GM12878 (cell line): ENCODE data around the gene CCDC198. TPM values are rescaled to one million over a fixed set of nuclear protein-coding genes. Genes with fewer than 3 reads are reported as not detected.
A peak's percentile ranks its signal among the peaks of the same experiment; 100 is the strongest.

Source experiments
- CBFB ChIP-seq: IDR thresholded peaks from 2 replicates; pipeline ENCODE4 v1.6.1; 2016; ENCODE audit warnings: antibody characterized with exemption, low read depth
- CBX5 ChIP-seq: sonication (generic); IDR thresholded peaks from 2 replicates; pipeline ENCODE4 v1.6.1; 2016; ENCODE audit warnings: low read depth, moderate library complexity, mild to moderate bottlenecking, inconsistent platforms
- CHD4 ChIP-seq: fragments of 200-600 bp; sonication (generic); IDR thresholded peaks from 2 replicates; pipeline ENCODE4 v1.6.1; 2016; ENCODE audit warnings: mild to moderate bottlenecking
- EED ChIP-seq: sonication (generic); IDR thresholded peaks from 2 replicates; pipeline ENCODE4 v1.6.1; 2016; ENCODE audit warnings: antibody characterized with exemption, low read depth
- IKZF1 ChIP-seq: fragments of 450-650 bp; conservative IDR thresholded peaks from 2 replicates; pipeline ENCODE4 v1.6.1; 2017; ENCODE audit warnings: antibody characterized with exemption, mild to moderate bottlenecking
- NR2C1 ChIP-seq: fragments of 450-650 bp; IDR thresholded peaks from 2 replicates; pipeline ENCODE4 v1.6.1; 2017; ENCODE audit warnings: antibody characterized with exemption, mild to moderate bottlenecking, moderate library complexity
- NRF1 ChIP-seq: conservative IDR thresholded peaks from 2 replicates; pipeline ENCODE4 v1.6.1; 2011; ENCODE audit warnings: mild to moderate bottlenecking, low read depth, low read length, improper control_type of control experiment
- PAX8 ChIP-seq: fragments of 450-650 bp; IDR thresholded peaks from 2 replicates; pipeline ENCODE4 v1.6.1; 2017; ENCODE audit warnings: mild to moderate bottlenecking, moderate library complexity
- RUNX3 ChIP-seq: IDR thresholded peaks from 2 replicates; pipeline ENCODE4 v1.6.1; 2012; ENCODE audit warnings: low read length, inconsistent platforms
- SIX5 ChIP-seq: IDR thresholded peaks from 2 replicates; pipeline ENCODE4 v1.6.1; 2011; ENCODE audit warnings: mild to moderate bottlenecking, low read depth, low read length, moderate library complexity; ENCODE audit not compliant: severe bottlenecking
- SREBF2 ChIP-seq: IDR thresholded peaks from 2 replicates; pipeline ENCODE4 v1.6.1; 2012; ENCODE audit warnings: mild to moderate bottlenecking, low read length
- STAT3 ChIP-seq: IDR thresholded peaks from 2 replicates; pipeline ENCODE4 v1.6.1; 2011; ENCODE audit warnings: low read depth, low read length, improper control_type of control experiment
- ZNF384 ChIP-seq: IDR thresholded peaks from 2 replicates; pipeline ENCODE4 v1.6.1; 2012; ENCODE audit warnings: low read depth, mild to moderate bottlenecking, low read length, improper control_type of control experiment, borderline replicate concordance
- polyA plus RNA-seq, 11 experiments: library from polyadenylated mRNA; depleted of rRNA in 4 of 11; unstranded in 6 of 11; stranded (reverse) in 5 of 11; fragments of >200 nt; fragmentation: Nextera tagmentation in 4 of 11; fragmentation: Illumina TruSeq in 1 of 11; extraction: Ambion mirVana in 4 of 11; extraction: Trizol in 1 of 11; gene quantifications; 1 replicate in 1 of 11; 2 replicates in 10 of 11; pipeline versions ENCODE4 v1.2.1 to v1.2.3, GENCODE V29; 2011 to 2016; ENCODE audit warnings: inconsistent platforms in 2 of 11, missing spikeins in 2 of 11, low read depth in 1 of 11
- total RNA-seq, 4 experiments: library from RNA; depleted of rRNA in 3 of 4; stranded (reverse); fragments of >200 nt in 3 of 4; fragmentation: Illumina TruSeq in 1 of 4; extraction: Trizol in 1 of 4; gene quantifications; 2 replicates each; pipeline versions ENCODE4 v1.2.1 to v1.2.3, GENCODE V29; 2013 to 2021
- TF ChIP-seq, protein P1 (sequence below): fragments of 450-650 bp; IDR thresholded peaks from 2 replicates; pipeline ENCODE4 v1.6.1; 2016; ENCODE audit warnings: mild to moderate bottlenecking, moderate library complexity, borderline replicate concordance
- TF ChIP-seq, protein P2 (sequence below): fragments of 450-650 bp; IDR thresholded peaks from 2 replicates; pipeline ENCODE4 v1.6.1; 2017; ENCODE audit warnings: antibody characterized with exemption, mild to moderate bottlenecking, moderate library complexity
- TF ChIP-seq, protein P3 (sequence below): IDR thresholded peaks from 2 replicates; pipeline ENCODE4 v1.6.1; 2012; ENCODE audit warnings: improper control_type of control experiment, low read depth, low read length; ENCODE audit not compliant: insufficient replicate concordance
- TF ChIP-seq, protein P4 (sequence below): IDR thresholded peaks from 2 replicates; pipeline ENCODE4 v1.6.1; 2012; ENCODE audit warnings: low read depth, low read length, improper control_type of control experiment

CCDC198 gene
- total and polyA plus RNA-seq, 10 of the 15 experiments (the other 5 are each of a cell fraction or from before 2014, with no cell fraction given) = 1.3 to 12.5 (median 2.3) TPM

DNA sequence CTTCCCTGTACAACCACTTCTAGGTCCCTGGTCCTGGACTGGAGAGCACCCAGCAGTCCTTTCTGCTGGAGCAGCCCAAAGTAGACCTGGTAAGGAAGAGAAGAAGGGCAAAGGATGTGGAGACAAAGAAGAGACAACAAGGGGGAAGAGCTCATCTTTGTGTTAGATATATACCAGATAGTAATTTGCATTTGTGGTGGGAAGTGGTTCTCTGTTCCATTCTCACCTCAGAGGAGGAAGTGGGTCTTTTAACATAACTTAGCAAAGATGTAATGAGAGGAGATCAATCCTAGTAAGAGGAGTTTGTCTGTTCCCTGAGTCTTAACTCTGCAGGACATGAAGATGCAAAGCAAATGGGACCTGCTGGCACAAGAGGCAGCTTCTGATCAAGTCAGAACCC is 8.0 kb downstream of the CCDC198 start (continued):
- TF ChIP-seq CBFB (no peak), PAX8 (no peak), NR2C1 (no peak), RUNX3 (peak; percentile 57), SREBF2 (no peak), CBX5 (no peak), EED (no peak), ZNF384 (no peak), NRF1 (no peak), STAT3 (no peak), CHD4 (no peak), IKZF1 (0 out of 2 replicates have a peak, but pooled peaks have one; percentile 29), SIX5 (no peak)
- TF ChIP-seq, protein P1, sequence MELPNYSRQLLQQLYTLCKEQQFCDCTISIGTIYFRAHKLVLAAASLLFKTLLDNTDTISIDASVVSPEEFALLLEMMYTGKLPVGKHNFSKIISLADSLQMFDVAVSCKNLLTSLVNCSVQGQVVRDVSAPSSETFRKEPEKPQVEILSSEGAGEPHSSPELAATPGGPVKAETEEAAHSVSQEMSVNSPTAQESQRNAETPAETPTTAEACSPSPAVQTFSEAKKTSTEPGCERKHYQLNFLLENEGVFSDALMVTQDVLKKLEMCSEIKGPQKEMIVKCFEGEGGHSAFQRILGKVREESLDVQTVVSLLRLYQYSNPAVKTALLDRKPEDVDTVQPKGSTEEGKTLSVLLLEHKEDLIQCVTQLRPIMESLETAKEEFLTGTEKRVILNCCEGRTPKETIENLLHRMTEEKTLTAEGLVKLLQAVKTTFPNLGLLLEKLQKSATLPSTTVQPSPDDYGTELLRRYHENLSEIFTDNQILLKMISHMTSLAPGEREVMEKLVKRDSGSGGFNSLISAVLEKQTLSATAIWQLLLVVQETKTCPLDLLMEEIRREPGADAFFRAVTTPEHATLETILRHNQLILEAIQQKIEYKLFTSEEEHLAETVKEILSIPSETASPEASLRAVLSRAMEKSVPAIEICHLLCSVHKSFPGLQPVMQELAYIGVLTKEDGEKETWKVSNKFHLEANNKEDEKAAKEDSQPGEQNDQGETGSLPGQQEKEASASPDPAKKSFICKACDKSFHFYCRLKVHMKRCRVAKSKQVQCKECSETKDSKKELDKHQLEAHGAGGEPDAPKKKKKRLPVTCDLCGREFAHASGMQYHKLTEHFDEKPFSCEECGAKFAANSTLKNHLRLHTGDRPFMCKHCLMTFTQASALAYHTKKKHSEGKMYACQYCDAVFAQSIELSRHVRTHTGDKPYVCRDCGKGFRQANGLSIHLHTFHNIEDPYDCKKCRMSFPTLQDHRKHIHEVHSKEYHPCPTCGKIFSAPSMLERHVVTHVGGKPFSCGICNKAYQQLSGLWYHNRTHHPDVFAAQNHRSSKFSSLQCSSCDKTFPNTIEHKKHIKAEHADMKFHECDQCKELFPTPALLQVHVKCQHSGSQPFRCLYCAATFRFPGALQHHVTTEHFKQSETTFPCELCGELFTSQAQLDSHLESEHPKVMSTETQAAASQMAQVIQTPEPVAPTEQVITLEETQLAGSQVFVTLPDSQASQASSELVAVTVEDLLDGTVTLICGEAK = no peak
- TF ChIP-seq, protein P2, sequence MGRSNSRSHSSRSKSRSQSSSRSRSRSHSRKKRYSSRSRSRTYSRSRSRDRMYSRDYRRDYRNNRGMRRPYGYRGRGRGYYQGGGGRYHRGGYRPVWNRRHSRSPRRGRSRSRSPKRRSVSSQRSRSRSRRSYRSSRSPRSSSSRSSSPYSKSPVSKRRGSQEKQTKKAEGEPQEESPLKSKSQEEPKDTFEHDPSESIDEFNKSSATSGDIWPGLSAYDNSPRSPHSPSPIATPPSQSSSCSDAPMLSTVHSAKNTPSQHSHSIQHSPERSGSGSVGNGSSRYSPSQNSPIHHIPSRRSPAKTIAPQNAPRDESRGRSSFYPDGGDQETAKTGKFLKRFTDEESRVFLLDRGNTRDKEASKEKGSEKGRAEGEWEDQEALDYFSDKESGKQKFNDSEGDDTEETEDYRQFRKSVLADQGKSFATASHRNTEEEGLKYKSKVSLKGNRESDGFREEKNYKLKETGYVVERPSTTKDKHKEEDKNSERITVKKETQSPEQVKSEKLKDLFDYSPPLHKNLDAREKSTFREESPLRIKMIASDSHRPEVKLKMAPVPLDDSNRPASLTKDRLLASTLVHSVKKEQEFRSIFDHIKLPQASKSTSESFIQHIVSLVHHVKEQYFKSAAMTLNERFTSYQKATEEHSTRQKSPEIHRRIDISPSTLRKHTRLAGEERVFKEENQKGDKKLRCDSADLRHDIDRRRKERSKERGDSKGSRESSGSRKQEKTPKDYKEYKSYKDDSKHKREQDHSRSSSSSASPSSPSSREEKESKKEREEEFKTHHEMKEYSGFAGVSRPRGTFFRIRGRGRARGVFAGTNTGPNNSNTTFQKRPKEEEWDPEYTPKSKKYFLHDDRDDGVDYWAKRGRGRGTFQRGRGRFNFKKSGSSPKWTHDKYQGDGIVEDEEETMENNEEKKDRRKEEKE = no peak
- TF ChIP-seq, protein P3, sequence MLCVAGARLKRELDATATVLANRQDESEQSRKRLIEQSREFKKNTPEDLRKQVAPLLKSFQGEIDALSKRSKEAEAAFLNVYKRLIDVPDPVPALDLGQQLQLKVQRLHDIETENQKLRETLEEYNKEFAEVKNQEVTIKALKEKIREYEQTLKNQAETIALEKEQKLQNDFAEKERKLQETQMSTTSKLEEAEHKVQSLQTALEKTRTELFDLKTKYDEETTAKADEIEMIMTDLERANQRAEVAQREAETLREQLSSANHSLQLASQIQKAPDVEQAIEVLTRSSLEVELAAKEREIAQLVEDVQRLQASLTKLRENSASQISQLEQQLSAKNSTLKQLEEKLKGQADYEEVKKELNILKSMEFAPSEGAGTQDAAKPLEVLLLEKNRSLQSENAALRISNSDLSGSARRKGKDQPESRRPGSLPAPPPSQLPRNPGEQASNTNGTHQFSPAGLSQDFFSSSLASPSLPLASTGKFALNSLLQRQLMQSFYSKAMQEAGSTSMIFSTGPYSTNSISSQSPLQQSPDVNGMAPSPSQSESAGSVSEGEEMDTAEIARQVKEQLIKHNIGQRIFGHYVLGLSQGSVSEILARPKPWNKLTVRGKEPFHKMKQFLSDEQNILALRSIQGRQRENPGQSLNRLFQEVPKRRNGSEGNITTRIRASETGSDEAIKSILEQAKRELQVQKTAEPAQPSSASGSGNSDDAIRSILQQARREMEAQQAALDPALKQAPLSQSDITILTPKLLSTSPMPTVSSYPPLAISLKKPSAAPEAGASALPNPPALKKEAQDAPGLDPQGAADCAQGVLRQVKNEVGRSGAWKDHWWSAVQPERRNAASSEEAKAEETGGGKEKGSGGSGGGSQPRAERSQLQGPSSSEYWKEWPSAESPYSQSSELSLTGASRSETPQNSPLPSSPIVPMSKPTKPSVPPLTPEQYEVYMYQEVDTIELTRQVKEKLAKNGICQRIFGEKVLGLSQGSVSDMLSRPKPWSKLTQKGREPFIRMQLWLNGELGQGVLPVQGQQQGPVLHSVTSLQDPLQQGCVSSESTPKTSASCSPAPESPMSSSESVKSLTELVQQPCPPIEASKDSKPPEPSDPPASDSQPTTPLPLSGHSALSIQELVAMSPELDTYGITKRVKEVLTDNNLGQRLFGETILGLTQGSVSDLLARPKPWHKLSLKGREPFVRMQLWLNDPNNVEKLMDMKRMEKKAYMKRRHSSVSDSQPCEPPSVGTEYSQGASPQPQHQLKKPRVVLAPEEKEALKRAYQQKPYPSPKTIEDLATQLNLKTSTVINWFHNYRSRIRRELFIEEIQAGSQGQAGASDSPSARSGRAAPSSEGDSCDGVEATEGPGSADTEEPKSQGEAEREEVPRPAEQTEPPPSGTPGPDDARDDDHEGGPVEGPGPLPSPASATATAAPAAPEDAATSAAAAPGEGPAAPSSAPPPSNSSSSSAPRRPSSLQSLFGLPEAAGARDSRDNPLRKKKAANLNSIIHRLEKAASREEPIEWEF = no peak
- TF ChIP-seq, protein P4, sequence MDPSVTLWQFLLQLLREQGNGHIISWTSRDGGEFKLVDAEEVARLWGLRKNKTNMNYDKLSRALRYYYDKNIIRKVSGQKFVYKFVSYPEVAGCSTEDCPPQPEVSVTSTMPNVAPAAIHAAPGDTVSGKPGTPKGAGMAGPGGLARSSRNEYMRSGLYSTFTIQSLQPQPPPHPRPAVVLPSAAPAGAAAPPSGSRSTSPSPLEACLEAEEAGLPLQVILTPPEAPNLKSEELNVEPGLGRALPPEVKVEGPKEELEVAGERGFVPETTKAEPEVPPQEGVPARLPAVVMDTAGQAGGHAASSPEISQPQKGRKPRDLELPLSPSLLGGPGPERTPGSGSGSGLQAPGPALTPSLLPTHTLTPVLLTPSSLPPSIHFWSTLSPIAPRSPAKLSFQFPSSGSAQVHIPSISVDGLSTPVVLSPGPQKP = no peak
